Measurements from ENCODE around the gene SLC25A39. TPM values are rescaled to one million over a fixed set of nuclear protein-coding genes. Genes with fewer than 3 reads are reported as not detected.

Gene SLC25A39
- total and polyA plus RNA-seq, 2 of the 4 experiments (the other 2 are of a cell fraction): 49.1 to 99.7 TPM

- ChIA-PET CTCF (no interaction called here), POLR2A (ENCODE audit: unreplicated experiment) (no interaction called here)
- Histone ChIP-seq H2BK5ac (ENCODE audit: low read depth, low read length, poor library complexity, severe bottlenecking) (no peak overlapping the region), H3K9me3 (ENCODE audit: control insufficient read depth, insufficient read depth, low read length) (peaks cover 3% of the 10 kb centered on the region; the same call in 1 of the 2 replicates), H4K5ac (ENCODE audit: low read depth, low read length) (no peak overlapping the region), H3K14ac (replicated peaks; ENCODE audit: low read depth, low read length) (no peak overlapping the region), H3K4me1 (ENCODE audit: control insufficient read depth, insufficient read depth, low read length) (peaks cover 5% of the 10 kb centered on the region), H3K36me3 (ENCODE audit: control insufficient read depth, insufficient read depth, low read length) (peaks cover 24% of the 10 kb centered on the region), H2BK20ac (ENCODE audit: low read depth, low read length) (no peak overlapping the region), H3K9me1 (ENCODE audit: insufficient read depth, low read length) (peaks cover 6% of the 10 kb centered on the region), H2BK120ac (ENCODE audit: low read depth, low read length) (no peak overlapping the region), H3K4ac (ENCODE audit: low read depth, low read length) (no peak overlapping the region), H3K56ac (ENCODE audit: extremely low read depth, insufficient read depth, low read length) (no peak overlapping the region), H2AK5ac (ENCODE audit: low read depth, low read length) (no peak overlapping the region), H3K27me3 (ENCODE audit: control insufficient read depth, insufficient read depth, low read length) (peaks cover 13% of the 10 kb centered on the region), H2AFZ (replicated peaks; ENCODE audit: low read length, poor library complexity) (no peak overlapping the region), H3K18ac (ENCODE audit: low read depth, low read length) (no peak overlapping the region), H3K4me2 (ENCODE audit: low read depth, low read length) (no peak overlapping the region), H2BK15ac (ENCODE audit: low read depth, low read length) (no peak overlapping the region), H3K23ac (ENCODE audit: low read depth, low read length) (no peak overlapping the region), H3K79me1 (ENCODE audit: low read depth in 1 of 2, low read length in 2 of 2) (peaks cover 5 to 19% of the 10 kb centered on the region in 2 experiments; a peak in 3 of 4 replicates), H4K20me1 (ENCODE audit: insufficient read depth, low read length) (peaks cover 7% of the 10 kb centered on the region), H3K4me3 (ENCODE audit: insufficient read depth, low read depth, low read length) (no peak overlapping the region), H4K8ac (ENCODE audit: low read depth in 2 of 2, low read length in 2 of 2) (no peak overlapping the region), H4K91ac (ENCODE audit: insufficient read depth, low read depth, low read length) (no peak overlapping the region), H3K27ac (ENCODE audit: insufficient read depth, low read length) (no peak overlapping the region), H3K9ac (ENCODE audit: low read depth, low read length) (no peak overlapping the region), H2AK9ac (replicated peaks; ENCODE audit: low read depth, low read length, poor library complexity) (no peak overlapping the region)
- intact Hi-C loops (cut with micrococcal nuclease) (no loop called here), dilution Hi-C loops (cut with HindIII; ENCODE audit: low sequenced_read_pairs, unreplicated experiment) (no loop called here), in situ Hi-C loops (cut with MboI; ENCODE audit: low sequenced_read_pairs) (no loop called here)
- BruUV-seq (replicated peaks): no TSS peak
- ATAC-seq (ENCODE audit: low read depth) (no peak), DNase-seq (no peak)
- no peak for TF ChIP-seq RFX5 (IDR thresholded peaks at IDR 0.05; ENCODE audit: low read depth, low read length)
- whole genome bisulfite sequencing, 2 experiments (ENCODE audit: extremely low coverage in 2 of 2, insufficient read length in 1 of 2): 94% methylated on average over 2 of the region's 21 CpGs; no CpG with 5 or more reads in 1 of the 2 experiments
These were observed 3.1 kb downstream of the SLC25A39 start for GRCh38 chr17:44321246-44322120.

Data from IMR-90 (cell line).